DMS 273 (cell line): ENCODE results near the gene NPEPPS.
"Not testable (repeated sequence)": the region's sequence is repeated elsewhere in the genome, so short reads cannot be mapped to it uniquely, and the experiment has no call there.

Source experiments
- DNase-seq: peaks from one replicate; lab custom pipeline; 2025; ENCODE audit not compliant: unreplicated experiment; lab: John Stamatoyannopoulos, UW

NPEPPS gene

DNA sequence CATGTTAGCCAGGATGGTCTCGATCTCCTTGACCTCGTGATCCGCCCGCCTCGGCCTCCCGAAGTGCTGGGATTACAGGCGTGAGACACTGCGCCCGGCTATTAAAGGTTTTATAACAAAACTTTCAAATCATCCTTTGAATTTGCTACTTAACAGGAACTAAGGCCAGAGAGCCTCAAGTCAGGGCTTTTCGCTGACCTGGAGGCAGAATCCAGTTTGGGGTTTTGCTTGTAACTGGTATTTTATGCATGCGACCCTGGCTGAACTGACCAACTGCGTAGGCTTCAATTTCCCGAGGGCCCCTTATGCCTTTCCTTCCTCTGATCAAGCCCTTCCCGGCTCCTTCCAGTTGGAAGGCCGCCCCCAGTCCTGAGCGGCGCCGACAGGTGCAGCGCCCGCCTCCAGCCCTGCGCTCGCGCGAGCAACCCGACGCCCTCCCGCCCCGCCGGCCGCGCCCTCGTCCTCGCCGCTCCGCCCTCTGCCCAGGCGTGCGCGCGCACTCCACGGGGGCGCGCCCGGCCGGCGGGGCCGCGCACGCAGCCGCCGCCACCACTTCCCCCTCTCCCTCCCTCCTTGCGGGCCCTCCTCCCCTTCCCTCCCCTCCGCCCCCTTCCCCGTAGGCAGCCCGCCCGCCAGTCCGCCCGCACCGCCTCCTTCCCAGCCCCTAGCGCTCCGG is at the start of gene NPEPPS:
NPEPPS (plus strand) TSS at position 552 of the 676 bp plus-strand sequence. CDS start 193 bp downstream, outside the sequence.
- DNase-seq, result peak; percentile 94

DNA sequence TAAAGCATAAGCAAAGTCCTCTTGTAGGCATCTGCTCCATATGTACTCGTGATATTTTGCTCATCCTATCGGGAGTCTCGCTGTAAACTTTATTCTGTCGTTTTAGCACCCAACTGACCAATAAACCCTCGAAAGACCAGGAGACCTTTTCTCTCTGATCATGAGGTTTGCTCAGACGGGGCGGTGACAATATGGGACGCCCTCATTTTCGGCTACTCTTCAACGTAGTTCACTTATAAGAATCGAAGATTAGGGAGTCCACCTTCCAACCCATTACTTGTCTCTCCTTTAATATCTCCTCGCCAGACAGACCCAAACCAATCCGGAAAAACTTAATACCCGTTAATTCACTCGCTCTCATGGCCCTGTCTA is 39.1 kb upstream of the NPEPPS start:
- DNase-seq, result not testable (repeated sequence)

GRCh38 chr17:47499074-47499473 is 31.8 kb upstream of the NPEPPS start:
- not testable (repeated sequence) for DNase-seq

DNA sequence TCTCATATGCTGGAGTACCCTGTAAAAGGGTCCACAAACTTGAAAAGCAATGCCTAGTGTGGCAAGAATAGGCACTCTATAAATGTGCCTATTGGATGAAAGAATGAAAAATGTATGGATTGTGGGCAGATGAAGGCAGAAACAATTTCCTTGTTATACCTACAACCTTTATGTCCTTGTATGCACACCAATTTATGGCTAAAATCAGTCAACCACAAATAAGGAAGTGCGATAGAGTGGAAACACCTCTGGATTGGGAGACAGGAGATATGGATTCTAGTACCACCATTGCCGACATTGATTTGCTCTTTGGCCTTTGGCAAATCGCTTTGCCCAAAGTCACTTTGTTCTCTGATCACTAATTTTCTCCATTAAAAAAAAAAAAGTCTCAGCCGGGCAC is 31.4 kb upstream of the NPEPPS start:
- not testable (repeated sequence) for DNase-seq

- peak; percentile 44 for DNase-seq
Observed at GRCh38 chr17:47500620-47501019, 30.3 kb upstream of the NPEPPS start.

GRCh38 chr17:47502122-47502731 is 28.7 kb upstream of the NPEPPS start:
- peak; percentile 83 for DNase-seq

- DNase-seq, result not testable (repeated sequence)
Observed at GRCh38 chr17:47502776-47503455, 28.0 kb upstream of the NPEPPS start.

GRCh38 chr17:47511701-47512146 is 19.2 kb upstream of the NPEPPS start:
- DNase-seq, result not testable (repeated sequence)

DNA sequence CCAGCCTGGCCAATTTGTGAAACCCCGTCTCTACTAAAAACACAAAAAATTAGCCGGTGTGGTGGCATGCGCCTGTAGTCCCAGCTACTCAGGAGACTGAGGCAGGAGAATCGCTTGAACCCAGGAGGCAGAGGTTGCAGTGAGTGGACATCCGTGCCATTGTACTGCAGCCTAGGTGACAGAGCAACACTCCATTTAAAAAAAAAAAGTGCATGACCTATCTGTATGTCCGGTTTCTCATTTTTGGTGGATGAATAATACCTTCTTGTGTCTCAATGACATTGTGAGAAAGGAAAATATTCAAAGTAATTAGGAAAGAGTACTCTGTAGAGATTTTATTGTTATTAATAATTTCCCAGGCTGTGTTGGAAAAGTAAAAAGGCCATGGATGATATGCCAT is 17.6 kb upstream of the NPEPPS start:
- not testable (repeated sequence) for DNase-seq

GRCh38 chr17:47518880-47519279 is 12.0 kb upstream of the NPEPPS start:
- not testable (repeated sequence) for DNase-seq

DNA sequence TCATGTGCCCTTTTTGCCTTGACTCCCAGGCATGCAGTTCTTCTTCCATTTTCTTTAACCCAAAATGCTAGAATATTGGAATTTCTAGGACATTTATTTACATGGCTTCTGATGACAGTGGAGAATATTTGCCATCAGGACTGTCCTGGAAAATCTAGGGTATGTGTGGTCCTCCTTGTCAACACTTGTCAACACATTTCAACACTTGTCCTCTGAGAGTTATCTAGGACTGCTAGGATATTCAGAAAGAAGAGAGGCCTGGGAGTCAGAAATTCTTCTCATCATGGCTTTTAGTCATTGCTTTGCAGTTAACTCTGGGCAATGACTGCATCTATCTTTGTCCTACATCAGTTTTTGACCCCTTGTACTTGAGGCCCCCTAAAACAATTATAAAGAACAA is 11.5 kb upstream of the NPEPPS start:
- DNase-seq, result not testable (repeated sequence)

- not testable (repeated sequence) for DNase-seq
Observed at GRCh38 chr17:47520279-47520678, 10.6 kb upstream of the NPEPPS start.

DNA sequence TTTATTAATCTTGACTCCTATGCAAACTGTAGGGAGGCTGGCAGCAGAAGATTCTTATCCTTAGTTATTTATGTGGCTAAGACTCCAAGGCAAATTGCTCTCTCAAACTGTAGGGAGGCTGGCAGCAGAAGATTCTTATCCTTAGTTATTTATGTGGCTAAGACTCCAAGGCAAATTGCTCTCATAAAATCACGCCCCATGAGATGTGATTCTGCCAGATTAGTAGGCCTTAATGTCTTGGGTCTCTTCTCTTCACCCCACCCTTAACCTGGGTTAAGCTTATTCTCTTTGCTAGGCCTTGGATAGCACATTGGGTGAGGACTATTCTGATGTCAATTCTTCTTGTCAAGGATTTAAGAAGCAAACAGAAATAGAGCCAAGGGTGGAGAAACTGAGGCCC is 9.5 kb upstream of the NPEPPS start:
- DNase-seq, result not testable (repeated sequence)

GRCh38 chr17:47522341-47522740 is 8.6 kb upstream of the NPEPPS start:
- not testable (repeated sequence) for DNase-seq

- DNase-seq, result peak; percentile 17
Observed at GRCh38 chr17:47531233-47531820, 419 bp downstream of the NPEPPS start.

GRCh38 chr17:47539085-47539484 is 8.2 kb downstream of the NPEPPS start:
- not testable (repeated sequence) for DNase-seq

DNA sequence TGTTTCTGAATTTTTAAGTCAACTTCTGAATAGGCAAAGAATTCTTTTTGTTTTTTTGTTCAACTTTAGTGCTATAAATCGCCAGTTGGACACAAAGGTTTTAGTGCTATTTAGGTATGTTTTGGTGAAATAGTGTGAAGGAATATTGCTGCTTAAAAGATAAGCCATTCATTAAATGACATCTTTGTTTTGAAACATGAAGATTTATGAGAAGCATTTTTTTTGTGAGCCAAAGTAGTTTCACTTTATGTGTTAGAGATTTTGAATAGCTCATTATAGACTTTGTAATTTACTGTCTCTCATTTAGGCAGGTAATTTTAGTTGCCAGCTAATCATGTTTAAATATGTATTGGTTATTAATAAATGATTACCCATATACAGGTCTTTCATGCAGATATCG is 10.8 kb downstream of the NPEPPS start:
- not testable (repeated sequence) for DNase-seq

DNA sequence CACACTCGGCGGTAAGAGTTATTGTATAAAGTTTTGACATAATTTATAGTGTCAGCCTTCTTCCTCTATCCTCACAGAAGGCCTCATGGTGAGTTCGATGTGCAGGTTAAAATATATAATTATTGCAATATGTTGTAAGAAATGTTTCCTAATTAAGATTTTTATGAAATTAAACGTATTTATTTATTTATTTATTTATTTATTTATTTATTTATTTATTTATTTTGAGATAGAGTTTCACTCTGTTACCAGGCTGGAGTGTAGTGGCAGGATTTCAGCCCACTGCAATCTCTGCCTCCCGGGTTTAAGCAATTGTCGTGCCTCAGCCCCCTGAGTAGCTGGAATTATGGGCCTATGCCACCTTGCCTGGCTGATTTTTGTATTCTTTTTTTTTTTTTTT is 13.4 kb downstream of the NPEPPS start:
- not testable (repeated sequence) for DNase-seq

- not testable (repeated sequence) for DNase-seq
Observed at GRCh38 chr17:47554733-47555132, 23.8 kb downstream of the NPEPPS start.

- not testable (repeated sequence) for DNase-seq
Observed at GRCh38 chr17:47556108-47556507, 25.2 kb downstream of the NPEPPS start.

DNA sequence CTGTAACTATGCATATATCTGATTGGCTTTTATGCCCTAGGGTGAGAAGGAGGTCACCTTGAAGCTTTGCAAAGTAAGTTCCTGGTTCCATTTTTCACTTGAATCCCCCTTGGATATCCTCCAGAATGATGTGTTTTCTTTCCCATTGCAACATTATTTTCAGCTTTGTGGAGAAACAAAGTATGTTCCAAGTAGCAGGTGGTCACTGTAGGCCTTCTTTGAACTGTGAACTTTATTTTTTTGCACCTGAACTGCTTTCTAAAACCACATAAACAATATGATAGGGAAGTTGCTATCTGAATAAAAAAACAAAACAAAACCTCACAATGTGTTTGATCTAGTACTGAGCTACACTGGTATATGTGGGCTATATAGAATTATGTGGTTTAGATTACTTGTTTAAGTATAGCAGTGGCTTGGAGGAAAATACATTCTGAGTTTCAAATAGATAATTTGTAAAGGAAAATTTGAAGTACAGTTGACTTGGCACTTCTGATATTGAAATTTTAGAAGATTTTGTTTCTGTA is 29.7 kb downstream of the NPEPPS start:
- not testable (repeated sequence) for DNase-seq
